Parathyroid adenoma (tissue), 2 donors: ENCODE measurements around the gene RGS11.

ENCODE experiments used
- H2AFZ ChIP-seq: fragments of 300-600 bp; sonication (generic); one replicate; pipeline ENCODE4 v1.7.0; 2017; ENCODE audit warnings: antibody characterized with exemption, mild to moderate bottlenecking
- H3K27ac ChIP-seq: fragments of 300-600 bp; sonication (generic); one replicate; pipeline ENCODE4 v1.7.0; 2017
- H3K27me3 ChIP-seq: fragments of 300-600 bp; sonication (generic); one replicate; pipeline ENCODE4 v1.7.0; 2017; ENCODE audit warnings: low read length; ENCODE audit not compliant: control insufficient read depth, insufficient read depth
- H3K36me3 ChIP-seq: fragments of 300-600 bp; sonication (generic); one replicate; pipeline ENCODE4 v1.7.0; 2017; ENCODE audit warnings: low read length; ENCODE audit not compliant: control insufficient read depth, insufficient read depth
- H3K4me1 ChIP-seq: fragments of 300-600 bp; sonication (generic); one replicate; pipeline ENCODE4 v1.7.0; 2017; ENCODE audit warnings: control low read depth
- H3K4me2 ChIP-seq: fragments of 300-600 bp; sonication (generic); one replicate; pipeline ENCODE4 v1.7.0; 2017; ENCODE audit warnings: low read length
- H3K4me3 ChIP-seq: fragments of 300-600 bp; sonication (generic); one replicate; pipeline ENCODE4 v1.7.0; 2017; ENCODE audit warnings: low read depth, low read length
- H3K79me2 ChIP-seq: fragments of 300-600 bp; sonication (generic); one replicate; pipeline ENCODE4 v1.7.0; 2017; ENCODE audit warnings: control low read depth
- H3K9ac ChIP-seq: fragments of 300-600 bp; sonication (generic); one replicate; pipeline ENCODE4 v1.7.0; 2017; ENCODE audit warnings: mild to moderate bottlenecking
- H3K9me3 ChIP-seq: fragments of 300-600 bp; sonication (generic); one replicate; pipeline ENCODE4 v1.7.0; 2017; ENCODE audit warnings: low read length; ENCODE audit not compliant: control insufficient read depth
- TF ChIP-seq, protein P1 (sequence below): fragments of 300-600 bp; sonication (generic); IDR thresholded peaks from one replicate; pipeline ENCODE4 v1.7.0; 2017; ENCODE audit warnings: antibody characterized with exemption, mild to moderate bottlenecking
- donor health status: primary hyperparathyroidism.

The RGS11 gene

DNA sequence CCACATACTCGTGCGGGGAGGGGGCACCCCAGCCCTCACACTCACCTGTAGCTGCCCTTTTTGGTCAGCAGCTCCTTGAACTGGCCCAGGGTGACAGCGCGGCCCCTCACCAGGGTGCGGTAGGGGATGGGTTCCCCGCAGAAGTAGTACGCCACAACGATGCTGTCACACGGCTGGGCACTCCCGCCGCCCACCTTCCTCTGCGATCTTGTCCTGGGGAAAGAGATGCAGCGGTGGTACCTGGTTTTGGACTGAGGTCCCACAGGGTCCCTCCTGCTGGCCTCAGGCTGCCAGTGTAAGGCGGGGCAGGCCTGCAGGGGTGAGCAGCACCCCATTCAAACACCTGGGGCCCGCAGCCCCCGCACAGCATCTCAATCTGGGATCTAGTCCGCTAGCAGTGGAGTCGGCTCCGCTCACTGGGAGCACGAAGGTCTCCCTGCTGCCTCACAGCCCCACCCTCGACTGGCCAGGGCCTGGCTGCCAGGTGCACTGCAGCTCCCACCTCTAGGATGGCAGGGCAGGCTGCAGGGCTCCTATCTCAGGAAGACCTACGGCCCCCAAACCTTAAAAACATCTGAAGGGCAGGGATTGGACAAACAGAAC, 13.8 kb upstream of the RGS11 start:
- H3K4me1 ChIP-seq, result no peaks in the 10 kb centered on the region
- H3K4me3 ChIP-seq, result no peak overlapping the region
- H3K79me2 ChIP-seq, result no peaks in the 10 kb centered on the region
- no peak overlapping the region for H3K4me2 ChIP-seq
- TF ChIP-seq, protein P1, sequence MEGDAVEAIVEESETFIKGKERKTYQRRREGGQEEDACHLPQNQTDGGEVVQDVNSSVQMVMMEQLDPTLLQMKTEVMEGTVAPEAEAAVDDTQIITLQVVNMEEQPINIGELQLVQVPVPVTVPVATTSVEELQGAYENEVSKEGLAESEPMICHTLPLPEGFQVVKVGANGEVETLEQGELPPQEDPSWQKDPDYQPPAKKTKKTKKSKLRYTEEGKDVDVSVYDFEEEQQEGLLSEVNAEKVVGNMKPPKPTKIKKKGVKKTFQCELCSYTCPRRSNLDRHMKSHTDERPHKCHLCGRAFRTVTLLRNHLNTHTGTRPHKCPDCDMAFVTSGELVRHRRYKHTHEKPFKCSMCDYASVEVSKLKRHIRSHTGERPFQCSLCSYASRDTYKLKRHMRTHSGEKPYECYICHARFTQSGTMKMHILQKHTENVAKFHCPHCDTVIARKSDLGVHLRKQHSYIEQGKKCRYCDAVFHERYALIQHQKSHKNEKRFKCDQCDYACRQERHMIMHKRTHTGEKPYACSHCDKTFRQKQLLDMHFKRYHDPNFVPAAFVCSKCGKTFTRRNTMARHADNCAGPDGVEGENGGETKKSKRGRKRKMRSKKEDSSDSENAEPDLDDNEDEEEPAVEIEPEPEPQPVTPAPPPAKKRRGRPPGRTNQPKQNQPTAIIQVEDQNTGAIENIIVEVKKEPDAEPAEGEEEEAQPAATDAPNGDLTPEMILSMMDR, result no peak
- H2AFZ ChIP-seq, result no peak overlapping the region
- H3K9ac ChIP-seq, result no peak overlapping the region
- no peaks in the 10 kb centered on the region for H3K36me3 ChIP-seq
- no peak overlapping the region for H3K27ac ChIP-seq
- H3K27me3 ChIP-seq, result no peaks in the 10 kb centered on the region
- H3K9me3 ChIP-seq, result no peaks in the 10 kb centered on the region

DNA sequence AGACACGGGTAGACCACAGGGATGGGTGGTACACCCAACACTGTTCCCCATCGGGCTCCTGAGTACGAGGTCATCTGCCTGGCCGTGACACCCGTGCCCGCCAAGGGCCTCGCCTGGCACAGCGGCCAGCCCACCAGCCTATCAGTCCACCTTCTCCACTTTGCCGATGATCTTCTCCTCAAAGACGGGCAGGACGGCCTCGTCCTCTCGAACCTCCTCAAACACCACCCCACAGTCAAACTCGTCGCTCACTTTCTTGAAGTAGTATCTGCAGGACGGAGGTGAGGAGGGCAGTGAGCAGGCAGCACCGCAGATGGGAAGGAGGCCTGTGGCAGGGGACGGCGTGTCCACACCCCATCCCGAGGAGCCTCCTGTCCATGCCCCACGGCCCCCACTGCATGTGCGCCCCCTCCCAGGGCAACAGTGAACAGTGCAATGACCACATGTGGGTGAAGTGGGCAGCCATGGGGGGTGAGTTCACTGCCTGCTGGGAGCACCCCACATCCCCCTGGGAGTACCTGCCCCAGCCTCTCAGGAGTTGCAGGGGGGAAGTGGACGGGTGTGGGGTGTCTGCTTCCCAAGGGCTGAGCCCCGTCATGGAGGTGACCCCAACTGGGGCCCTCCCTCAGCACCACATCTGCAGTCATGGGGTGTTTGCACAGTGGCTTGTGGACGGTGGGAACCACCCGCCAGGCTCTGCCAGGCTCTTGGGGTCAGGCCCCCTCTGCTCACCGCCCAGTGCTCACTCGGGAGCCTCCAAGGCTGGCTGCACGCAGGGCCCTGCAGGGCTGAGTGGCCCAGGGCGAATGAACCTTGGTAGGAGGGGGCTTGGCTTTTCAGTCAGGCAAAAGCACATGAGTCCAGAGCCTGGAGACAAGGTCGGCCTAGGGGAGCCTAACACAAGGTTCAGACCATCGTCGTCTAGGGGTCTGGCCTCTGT, 12.5 kb upstream of the RGS11 start:
- Histone ChIP-seq H3K9me3 (no peaks in the 10 kb centered on the region), H3K36me3 (no peaks in the 10 kb centered on the region), H2AFZ (no peak overlapping the region), H3K79me2 (no peaks in the 10 kb centered on the region), H3K27me3 (no peaks in the 10 kb centered on the region), H3K27ac (no peak overlapping the region), H3K4me2 (no peak overlapping the region), H3K4me3 (no peak overlapping the region), H3K4me1 (no peaks in the 10 kb centered on the region), H3K9ac (no peak overlapping the region)
- TF ChIP-seq, protein P1, result no peak

DNA sequence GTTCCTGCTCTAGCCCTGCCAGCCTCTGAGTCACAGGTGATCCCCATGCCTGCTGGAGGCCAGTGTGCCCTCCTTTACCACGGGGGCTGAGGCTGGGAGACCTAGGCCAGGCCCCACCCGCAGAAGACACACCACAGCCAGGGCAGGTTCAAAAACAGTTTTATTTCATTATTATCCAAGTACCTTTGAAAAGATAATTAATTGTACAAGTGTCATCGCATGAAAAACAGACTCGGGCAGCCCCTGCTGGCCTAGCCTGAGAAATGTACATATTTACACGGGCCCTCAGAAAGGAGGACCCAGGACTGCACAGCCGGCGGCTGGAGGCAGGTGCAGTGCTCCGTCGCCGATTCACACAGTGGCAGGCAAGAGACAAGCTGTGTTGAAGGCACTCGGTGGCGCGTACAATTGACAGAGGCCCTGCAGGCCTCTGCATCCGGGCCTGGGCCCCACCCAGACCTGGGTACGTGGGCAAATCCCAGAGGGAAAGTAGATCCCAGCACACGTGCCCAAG, 11.6 kb upstream of the RGS11 start:
- no peaks in the 10 kb centered on the region for H3K9me3 ChIP-seq
- H3K4me3 ChIP-seq, result no peak overlapping the region
- no peak overlapping the region for H2AFZ ChIP-seq
- H3K27ac ChIP-seq, result no peak overlapping the region
- TF ChIP-seq, protein P1, result no peak
- no peak overlapping the region for H3K4me2 ChIP-seq
- no peak overlapping the region for H3K9ac ChIP-seq
- H3K27me3 ChIP-seq, result no peaks in the 10 kb centered on the region
- no peaks in the 10 kb centered on the region for H3K79me2 ChIP-seq
- H3K36me3 ChIP-seq, result no peaks in the 10 kb centered on the region
- H3K4me1 ChIP-seq, result no peaks in the 10 kb centered on the region

DNA sequence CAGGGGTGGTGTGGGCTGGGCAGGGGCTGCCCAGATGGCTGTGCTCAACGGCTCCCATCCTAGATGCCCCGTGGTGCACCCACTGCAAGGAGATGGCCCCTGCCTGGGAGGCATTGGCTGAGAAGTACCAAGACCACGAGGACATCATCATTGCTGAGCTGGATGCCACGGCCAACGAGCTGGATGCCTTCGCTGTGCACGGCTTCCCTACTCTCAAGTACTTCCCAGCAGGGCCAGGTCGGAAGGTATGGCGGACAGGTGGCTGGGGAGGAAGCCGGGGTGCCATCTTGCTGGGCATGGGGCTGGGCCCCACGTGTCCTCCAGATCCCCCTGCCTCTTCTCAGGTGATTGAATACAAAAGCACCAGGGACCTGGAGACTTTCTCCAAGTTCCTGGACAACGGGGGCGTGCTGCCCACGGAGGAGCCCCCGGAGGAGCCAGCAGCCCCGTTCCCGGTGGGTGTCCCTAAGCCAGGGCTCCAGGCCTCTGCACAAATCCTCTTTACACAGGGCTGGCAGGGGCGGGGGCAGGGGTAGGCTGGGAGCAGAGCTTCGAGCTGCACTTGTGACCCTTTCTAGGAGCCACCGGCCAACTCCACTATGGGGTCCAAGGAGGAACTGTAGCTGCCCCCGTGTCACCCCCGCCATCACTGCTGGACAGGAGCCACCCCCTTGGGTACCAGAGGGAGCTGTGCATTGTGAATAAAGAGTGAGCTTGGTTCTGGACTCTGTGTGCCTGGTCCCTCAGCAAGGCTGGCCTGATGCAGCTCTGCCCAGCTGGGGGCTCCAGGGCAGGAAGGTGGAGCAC, 10.9 kb upstream of the RGS11 start:
- H3K4me3 ChIP-seq, result no peak overlapping the region
- H3K9me3 ChIP-seq, result no peaks in the 10 kb centered on the region
- H3K27ac ChIP-seq, result no peak overlapping the region
- H3K27me3 ChIP-seq, result no peaks in the 10 kb centered on the region
- no peak overlapping the region for H3K9ac ChIP-seq
- no peak overlapping the region for H2AFZ ChIP-seq
- H3K4me1 ChIP-seq, result no peaks in the 10 kb centered on the region
- H3K79me2 ChIP-seq, result no peaks in the 10 kb centered on the region
- TF ChIP-seq, protein P1, result no peak
- H3K36me3 ChIP-seq, result no peaks in the 10 kb centered on the region
- no peak overlapping the region for H3K4me2 ChIP-seq
